Gastroesophageal sphincter (tissue), 4 donors: Measurements from ENCODE around the gene EXOC3L1. TPM values are rescaled to one million over a fixed set of nuclear protein-coding genes. Genes with fewer than 3 reads are reported as not detected.

ENCODE experiments used
- ATAC-seq: fragments of 150-250 bp; one replicate; pipeline ENCODE4 v1.9.1; 2016; ENCODE audit warnings: mild to moderate bottlenecking, moderate library complexity
- H3K27ac ChIP-seq, 4 donors: fragments of 200-600 bp; sonication (generic) in 3 of 4; 1 replicate in 3 of 4; 2 replicates in 1 of 4; pipeline ENCODE4 v1.5.1; 2016 to 2019
- H3K27me3 ChIP-seq: fragments of 200-600 bp; sonication (generic); one replicate; pipeline ENCODE4 v1.5.1; 2019
- H3K36me3 ChIP-seq, 2 donors: fragments of 200-600 bp; sonication (generic); one replicate each; pipeline ENCODE4 v1.5.1; 2019; ENCODE audit warnings: control low read depth in 1 of 2
- H3K4me1 ChIP-seq, 3 donors: fragments of 200-600 bp; sonication (generic); 1 replicate in 2 of 3; 2 replicates in 1 of 3; pipeline ENCODE4 v1.5.1; 2016 to 2019; ENCODE audit warnings: control low read depth in 2 of 3
- H3K4me3 ChIP-seq, 2 donors: fragments of 200-600 bp; sonication (generic); one replicate each; pipeline ENCODE4 v1.5.1; 2019; ENCODE audit warnings: mild to moderate bottlenecking in 1 of 2, moderate library complexity in 1 of 2
- H3K9me3 ChIP-seq, 3 donors: fragments of 200-600 bp; sonication (generic); one replicate each; pipeline ENCODE4 v1.5.1; 2017 to 2019; ENCODE audit warnings: control low read depth in 2 of 3
- CTCF ChIP-seq, 4 experiments: fragments of 200-600 bp in 2 of 4; fragments of 450-650 bp in 2 of 4; sonication (generic) in 1 of 4; IDR thresholded peaks; one replicate each; pipeline ENCODE4 v1.5.1; 2017 to 2019; ENCODE audit warnings: antibody characterized with exemption in 4 of 4, mild to moderate bottlenecking in 2 of 4, moderate library complexity in 2 of 4
- EP300 ChIP-seq: sonication (generic); formaldehyde crosslinking; IDR thresholded peaks from one replicate; pipeline ENCODE4 v1.6.1; 2017; ENCODE audit warnings: antibody characterized with exemption, mild to moderate bottlenecking
- POLR2A ChIP-seq, 2 donors: fragments of 450-650 bp; IDR thresholded peaks; one replicate each; pipeline ENCODE4 v1.6.1; 2017; ENCODE audit warnings: antibody characterized with exemption in 2 of 2, mild to moderate bottlenecking in 2 of 2, moderate library complexity in 1 of 2
- POLR2AphosphoS5 ChIP-seq: sonication (generic); formaldehyde crosslinking; IDR thresholded peaks from one replicate; pipeline ENCODE4 v1.6.1; 2017; ENCODE audit warnings: antibody characterized with exemption
- WGBS, 2 donors: methylation state at CpG; one replicate each; pipeline ENCODE4 v1.1.5; 2018; ENCODE audit warnings: low coverage in 1 of 2; 5-methylcytosine and 5-hydroxymethylcytosine counted together
- total RNA-seq, 4 donors: library from RNA; depleted of rRNA; stranded (reverse); fragments of >200 nt; gene quantifications; one replicate each; pipeline ENCODE4 v1.1.0, GENCODE V29; 2016

Gene EXOC3L1
- total RNA-seq, 4 donors from 2014 or later: 1.6 to 6.1 (median 2.6) TPM

GRCh38 chr16:67200491-67200890, 10.6 kb upstream of the EXOC3L1 start:
- Histone ChIP-seq H3K4me3 (no peak overlapping the region), H3K4me1 (peaks cover 0 to 25% (median 12%) of the 10 kb centered on the region in 3 donors), H3K36me3 (peaks cover 0 to 76% of the 10 kb centered on the region in 2 donors), H3K27me3 (no peaks in the 10 kb centered on the region), H3K27ac (no peak overlapping the region), H3K9me3 (no peaks in the 10 kb centered on the region)
- ATAC-seq: no peak
- WGBS, 2 donors: no CpG with 5 or more reads among the region's 8 CpGs
- TF ChIP-seq CTCF (IDR thresholded peaks at IDR 0.05) (no peak), EP300 (no peak), POLR2A (IDR thresholded peaks at IDR 0.05) (no peak), POLR2AphosphoS5 (no peak)

- Histone ChIP-seq H3K4me3 (peak overlapping the region in 1 of 2 donors; percentile 22), H3K4me1 (peaks cover 0 to 32% (median 12%) of the 10 kb centered on the region in 3 donors), H3K9me3 (no peaks in the 10 kb centered on the region), H3K27ac (peak overlapping the region in 1 of 4 donors; percentile 2), H3K36me3 (peaks cover 0 to 83% of the 10 kb centered on the region in 2 donors), H3K27me3 (no peaks in the 10 kb centered on the region)
- WGBS, 2 donors: 0 to 42% methylated on average over 1 to 7 of the region's 22 CpGs
- ATAC-seq: peak; percentile 8
- TF ChIP-seq CTCF (IDR thresholded peaks at IDR 0.05): peak in 1 of 4 experiments; percentile 7
- no peak for TF ChIP-seq POLR2A (IDR thresholded peaks at IDR 0.05)
- TF ChIP-seq POLR2AphosphoS5: no peak
- no peak for TF ChIP-seq EP300
Observed at GRCh38 chr16:67199808-67200198, 9.9 kb upstream of the EXOC3L1 start.

GRCh38 chr16:67199011-67199807, 9.3 kb upstream of the EXOC3L1 start, which contains the start of gene ELMO3:
TSS of gene ELMO3 (plus strand) at chr16:67199131. CDS start at chr16:67199327, 196 bp downstream.
- Histone ChIP-seq H3K27ac (peak within 1 kb of the TSS in 1 of 4 donors; percentile 2), H3K27me3 (no peaks in the 10 kb centered on the region), H3K36me3 (peaks cover 0 to 86% of the 10 kb centered on the region in 2 donors), H3K4me1 (peaks cover 0 to 38% (median 12%) of the 10 kb centered on the region in 3 donors), H3K9me3 (no peaks in the 10 kb centered on the region), H3K4me3 (peak within 1 kb of the TSS in 1 of 2 donors; percentile 22)
- 0 to 77% methylated on average over 2 to 3 of the region's 61 CpGs for WGBS, 2 donors
- peak; percentile 57 for ATAC-seq
- no peak for TF ChIP-seq POLR2A (IDR thresholded peaks at IDR 0.05)
- no peak for TF ChIP-seq POLR2AphosphoS5
- no peak for TF ChIP-seq EP300
- peak in 3 of 4 experiments; percentile 17 to 48 (median 23) for TF ChIP-seq CTCF (IDR thresholded peaks at IDR 0.05)

- Histone ChIP-seq H3K27me3 (no peaks in the 10 kb centered on the region), H3K4me3 (no peak overlapping the region), H3K4me1 (peaks cover 0 to 47% (median 14%) of the 10 kb centered on the region in 3 donors), H3K27ac (no peak overlapping the region), H3K9me3 (no peaks in the 10 kb centered on the region), H3K36me3 (peaks cover 0 to 86% of the 10 kb centered on the region in 2 donors)
- TF ChIP-seq EP300 (no peak), CTCF (IDR thresholded peaks at IDR 0.05) (peak in 3 of 4 experiments; percentile 31 to 56 (median 38)), POLR2AphosphoS5 (no peak)
- 50 to 70% methylated on average over 1 to 2 of the region's 12 CpGs for WGBS, 2 donors
- ATAC-seq: peak; percentile 26
Observed at GRCh38 chr16:67198238-67198734, 8.3 kb upstream of the EXOC3L1 start.
